CD4-positive, alpha-beta T cell treated with Interleukin-15 for 4 hours (primary cell): ENCODE results near the gene NOSIP.

Source experiments
- DNase-seq: peaks from one replicate; pipeline ENCODE4 v3.0.0-alpha.2; 2020; ENCODE audit warnings: low spot score

Gene NOSIP

DNA sequence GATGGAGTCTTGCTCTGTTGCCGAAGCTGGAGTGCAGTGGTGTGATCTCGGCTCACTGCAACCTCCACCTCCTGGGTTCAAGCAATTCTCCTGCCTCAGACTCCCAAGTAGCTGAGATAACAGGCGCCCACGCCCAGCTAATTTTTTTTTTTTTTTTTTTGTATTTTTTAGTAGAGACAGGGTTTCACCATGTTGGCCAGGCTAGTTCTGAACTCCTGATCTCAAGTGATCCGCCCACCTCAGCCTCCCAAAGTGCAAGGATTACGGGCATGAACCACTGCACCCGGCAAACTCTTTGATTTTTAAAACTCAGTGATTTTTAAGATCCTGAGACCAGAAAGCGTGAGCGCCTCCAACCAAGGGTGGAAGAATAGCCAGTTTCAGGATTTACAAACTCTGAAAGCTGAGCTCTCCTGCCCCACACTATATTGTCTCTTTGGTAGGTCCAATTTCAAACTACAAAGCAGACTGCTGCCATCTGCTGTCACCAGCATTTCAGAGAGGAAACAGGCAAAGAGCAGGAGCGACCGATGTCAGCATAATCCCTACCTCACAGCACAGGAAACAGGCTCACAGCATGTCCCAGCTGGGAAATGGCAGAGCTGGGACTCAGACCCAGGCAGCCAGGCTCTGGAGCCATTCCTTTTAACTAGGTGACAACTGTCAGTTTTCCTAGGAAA is 9.2 kb downstream of the NOSIP start:
- peak; percentile 55 for DNase-seq

DNA sequence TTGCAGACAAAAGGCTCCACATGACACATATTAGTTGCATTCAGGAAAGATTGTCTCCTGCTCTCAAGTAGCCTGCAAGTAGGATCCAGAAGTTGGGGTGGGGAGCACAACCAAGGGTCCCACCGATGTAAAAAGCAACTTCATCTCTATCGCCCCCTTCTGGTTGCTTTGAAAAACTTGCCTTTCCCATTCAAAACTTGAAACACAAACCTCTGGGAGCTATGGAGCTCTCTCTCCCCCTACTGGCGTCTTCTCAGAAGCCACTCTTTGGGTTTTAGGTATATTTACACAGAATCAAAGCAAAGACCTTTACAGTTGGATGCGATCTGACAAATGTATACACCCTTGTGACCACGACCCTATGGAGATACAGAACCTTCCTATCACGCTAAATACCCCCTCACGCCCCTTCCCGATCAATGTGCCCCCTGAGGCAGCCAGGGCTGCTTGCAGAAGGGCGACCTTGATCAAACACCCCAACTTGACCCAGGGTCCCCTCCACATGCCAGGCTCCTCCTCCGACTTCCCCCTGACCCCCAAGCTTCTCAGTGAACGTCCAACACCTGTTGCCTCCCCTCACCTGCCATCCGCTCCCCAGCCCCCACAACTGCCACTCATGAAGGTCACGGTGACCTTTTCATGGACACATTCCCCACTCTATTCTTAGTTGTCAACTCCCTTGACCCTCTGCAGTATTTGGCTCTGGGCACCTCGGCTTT is 10.1 kb downstream of the NOSIP start:
- peak; percentile 86 for DNase-seq

DNA sequence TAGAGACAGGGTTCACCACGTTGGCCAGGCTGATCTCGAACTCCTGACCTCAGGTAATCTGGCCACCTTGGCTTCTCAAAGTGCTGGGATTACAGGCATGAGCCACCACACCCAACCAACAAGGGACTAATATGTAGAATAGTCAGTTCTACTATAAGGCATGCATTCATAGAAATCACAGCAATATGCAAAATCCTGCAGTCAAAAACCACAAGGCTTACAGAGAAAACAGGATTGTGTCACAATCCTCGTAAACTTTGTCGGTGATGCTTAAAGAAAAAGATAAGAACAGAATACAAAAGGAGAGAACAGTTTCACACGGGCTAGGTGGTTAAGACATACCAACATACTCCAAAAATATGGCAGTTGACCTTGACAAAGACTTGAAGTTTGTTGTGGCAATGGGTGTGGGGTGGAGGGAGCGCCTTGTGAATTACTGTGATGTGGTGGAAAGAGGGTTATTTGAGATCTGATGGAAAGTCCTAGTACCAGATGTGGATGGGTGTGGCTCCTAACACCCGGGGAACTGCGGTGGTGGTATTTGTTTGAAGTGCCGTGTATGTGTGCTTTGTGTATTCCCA is 12.4 kb downstream of the NOSIP start:
- peak; percentile 86 for DNase-seq

DNA sequence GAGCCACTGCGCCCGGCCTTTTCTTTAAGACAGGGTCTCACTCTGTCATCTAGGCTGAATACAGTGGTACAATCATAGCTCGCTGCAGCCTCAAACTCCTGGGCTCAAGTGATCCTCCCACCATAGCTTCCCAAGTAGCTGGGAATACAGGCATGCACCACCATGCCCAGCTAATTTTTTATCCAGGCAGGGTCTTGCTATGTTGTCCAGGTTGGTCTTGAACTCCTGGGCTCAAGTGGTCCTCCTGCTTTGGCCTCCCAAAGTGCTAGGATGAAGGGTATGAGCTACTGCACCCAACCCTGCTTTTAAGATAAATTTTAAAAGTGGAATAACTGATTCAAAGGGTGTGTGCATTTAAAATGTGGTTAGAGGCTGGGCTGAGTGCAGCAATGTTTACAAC is 14.1 kb downstream of the NOSIP start:
- no peak for DNase-seq

DNA sequence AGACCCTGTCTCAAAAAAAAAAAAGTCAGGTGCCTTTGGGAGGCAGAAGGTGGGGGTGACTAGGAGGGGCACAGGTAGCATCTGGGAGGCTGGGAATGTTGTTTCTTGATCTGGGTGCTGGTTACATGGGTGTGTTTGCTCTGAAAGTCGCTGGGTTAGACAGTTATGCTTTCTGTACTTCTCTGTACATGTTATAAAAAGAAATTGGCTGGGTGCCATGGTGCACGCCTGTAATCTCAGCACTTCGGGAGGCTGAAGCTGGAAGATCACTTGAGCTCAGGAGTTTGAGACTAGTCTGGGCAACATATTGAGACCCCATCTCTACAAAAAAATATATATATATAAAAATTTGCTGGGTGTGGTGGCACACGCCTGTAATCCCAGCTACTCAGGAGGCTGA is 15.1 kb downstream of the NOSIP start:
- no peak for DNase-seq

DNA sequence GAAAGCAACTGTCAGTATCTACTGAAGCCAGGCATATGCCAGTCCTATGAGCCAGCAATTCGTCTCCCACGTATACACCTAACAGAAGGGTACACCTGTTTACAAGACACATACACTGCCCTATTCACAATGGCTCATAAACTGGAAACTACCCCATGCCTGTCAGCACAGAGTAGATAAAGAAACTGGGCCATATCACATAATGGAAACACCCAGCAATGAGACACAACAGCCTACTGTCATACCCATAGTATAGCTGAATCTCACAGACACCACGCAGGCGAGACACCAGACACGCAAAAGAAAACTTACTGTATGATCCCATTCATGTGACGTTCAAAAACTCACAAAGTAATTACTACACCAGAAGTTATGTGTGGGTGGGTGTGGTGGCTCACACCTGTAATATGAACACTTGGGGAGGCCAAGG is 15.7 kb downstream of the NOSIP start:
- peak; percentile 63 for DNase-seq

DNA sequence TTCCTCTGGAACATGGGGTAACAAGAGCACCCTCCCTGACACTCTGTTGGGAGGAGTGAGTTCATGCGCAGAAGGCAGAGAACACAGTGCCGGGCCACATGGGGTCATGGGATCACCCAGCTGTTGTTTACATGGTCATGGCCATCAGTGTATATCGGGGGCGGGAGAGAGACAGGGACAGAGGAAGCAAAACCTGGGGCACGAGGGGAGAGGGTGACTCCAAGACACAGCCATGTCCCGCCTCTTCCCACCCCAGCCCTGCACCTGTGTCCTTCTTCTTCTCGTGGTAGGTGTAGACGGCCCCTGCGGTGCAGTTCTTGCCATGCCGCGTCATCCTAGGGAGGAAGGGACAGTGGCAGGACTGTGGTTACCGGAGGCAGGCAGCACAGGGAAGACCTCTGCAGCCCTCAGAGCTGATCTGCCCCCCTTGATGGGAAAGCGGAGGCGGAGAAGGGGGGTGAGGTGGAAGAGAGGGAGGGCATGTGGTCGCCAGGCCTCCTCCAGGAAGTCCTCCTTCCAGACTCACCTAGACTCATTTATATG is 19.9 kb downstream of the NOSIP start:
- DNase-seq = peak; percentile 37

DNA sequence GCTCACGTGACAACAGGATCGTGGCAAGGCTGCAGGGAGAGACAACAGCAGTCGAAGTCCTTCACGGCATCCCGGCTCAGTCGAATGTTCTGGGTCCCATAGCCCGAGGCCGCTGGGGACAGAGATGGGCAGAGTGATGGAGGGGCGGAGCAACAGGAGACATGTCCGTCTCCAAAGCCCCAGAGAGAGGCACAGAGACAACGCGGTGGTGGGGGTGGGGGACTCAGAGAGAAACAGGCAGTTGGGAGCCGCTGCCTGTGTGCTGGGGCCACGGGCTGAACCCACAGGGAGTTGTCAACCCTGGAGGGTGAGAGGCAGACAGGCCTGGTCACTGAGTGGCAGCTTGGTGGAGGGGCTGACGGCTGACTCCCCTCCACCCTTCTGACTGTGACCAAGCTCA is 20.4 kb downstream of the NOSIP start:
- no peak for DNase-seq

DNA sequence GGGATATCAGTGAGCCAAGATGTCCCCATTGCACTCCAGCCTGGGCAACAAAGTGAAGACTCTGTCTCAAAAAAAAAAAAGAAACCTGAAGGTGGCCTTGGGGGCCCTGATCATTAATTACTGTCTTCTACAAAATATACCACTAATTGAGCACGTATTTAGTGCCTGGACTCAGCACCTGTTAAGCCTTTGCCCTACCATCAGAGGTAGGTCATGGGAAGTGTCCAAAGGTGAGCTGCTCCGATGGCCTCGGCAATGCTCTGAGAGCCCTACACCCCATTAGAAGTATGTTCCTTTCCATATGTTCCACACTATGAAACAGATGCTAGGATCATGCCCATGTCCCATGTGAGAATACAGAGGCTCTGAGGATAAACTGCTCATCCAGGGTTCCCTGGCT is 20.9 kb downstream of the NOSIP start:
- DNase-seq = no peak

DNA sequence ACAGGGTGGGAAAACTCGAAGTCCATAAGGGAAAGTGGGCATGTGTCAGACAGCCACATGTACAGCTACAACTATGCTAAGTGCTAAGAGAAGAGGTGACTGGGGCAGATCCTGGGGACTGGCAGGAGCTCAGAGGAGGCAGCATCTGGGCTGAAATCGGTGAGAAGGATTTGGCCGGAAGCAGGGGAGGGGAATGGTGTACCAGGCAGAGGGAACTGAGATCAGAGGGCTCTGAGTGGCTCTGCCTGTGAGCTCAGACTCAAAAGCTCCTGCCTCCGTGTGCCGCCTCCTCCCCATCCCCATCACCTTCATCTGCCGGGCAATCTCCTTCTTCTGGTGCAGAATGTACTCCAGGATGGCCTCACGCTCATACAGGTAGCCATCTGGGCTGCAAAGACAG is 21.8 kb downstream of the NOSIP start:
- no peak for DNase-seq

DNA sequence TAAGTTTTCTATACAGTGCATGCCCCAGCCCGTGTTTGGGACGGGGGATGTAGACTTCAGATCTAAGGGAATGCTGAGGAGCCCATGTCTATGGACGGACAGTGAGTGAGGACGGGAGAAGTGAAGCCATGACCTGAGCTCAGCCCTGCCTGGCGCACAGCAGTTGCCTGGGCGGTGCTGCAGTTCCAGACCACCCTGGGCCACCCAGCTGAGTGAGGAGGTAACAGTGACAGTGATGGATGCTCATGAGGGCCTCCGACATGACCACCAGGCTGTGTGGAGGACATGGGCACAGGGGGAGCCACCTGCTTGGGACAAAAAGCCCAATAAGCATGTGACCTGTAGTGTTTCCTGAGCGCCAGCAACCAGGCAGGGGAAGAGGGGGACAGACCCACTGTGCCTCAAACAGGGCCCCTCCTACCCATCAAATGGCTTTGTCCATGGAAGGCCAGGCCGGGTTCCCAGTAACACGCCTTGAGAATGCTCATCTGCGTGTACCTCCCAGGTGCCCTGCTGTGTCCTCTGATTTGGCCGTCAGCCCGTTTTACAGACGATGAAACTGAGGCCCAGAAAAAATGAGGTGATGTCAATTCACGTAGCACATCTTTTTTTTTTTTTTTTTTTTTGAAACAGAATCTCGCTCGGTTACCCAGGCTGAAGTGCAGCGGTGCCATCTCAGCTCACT is 22.6 kb downstream of the NOSIP start:
- no peak for DNase-seq

DNA sequence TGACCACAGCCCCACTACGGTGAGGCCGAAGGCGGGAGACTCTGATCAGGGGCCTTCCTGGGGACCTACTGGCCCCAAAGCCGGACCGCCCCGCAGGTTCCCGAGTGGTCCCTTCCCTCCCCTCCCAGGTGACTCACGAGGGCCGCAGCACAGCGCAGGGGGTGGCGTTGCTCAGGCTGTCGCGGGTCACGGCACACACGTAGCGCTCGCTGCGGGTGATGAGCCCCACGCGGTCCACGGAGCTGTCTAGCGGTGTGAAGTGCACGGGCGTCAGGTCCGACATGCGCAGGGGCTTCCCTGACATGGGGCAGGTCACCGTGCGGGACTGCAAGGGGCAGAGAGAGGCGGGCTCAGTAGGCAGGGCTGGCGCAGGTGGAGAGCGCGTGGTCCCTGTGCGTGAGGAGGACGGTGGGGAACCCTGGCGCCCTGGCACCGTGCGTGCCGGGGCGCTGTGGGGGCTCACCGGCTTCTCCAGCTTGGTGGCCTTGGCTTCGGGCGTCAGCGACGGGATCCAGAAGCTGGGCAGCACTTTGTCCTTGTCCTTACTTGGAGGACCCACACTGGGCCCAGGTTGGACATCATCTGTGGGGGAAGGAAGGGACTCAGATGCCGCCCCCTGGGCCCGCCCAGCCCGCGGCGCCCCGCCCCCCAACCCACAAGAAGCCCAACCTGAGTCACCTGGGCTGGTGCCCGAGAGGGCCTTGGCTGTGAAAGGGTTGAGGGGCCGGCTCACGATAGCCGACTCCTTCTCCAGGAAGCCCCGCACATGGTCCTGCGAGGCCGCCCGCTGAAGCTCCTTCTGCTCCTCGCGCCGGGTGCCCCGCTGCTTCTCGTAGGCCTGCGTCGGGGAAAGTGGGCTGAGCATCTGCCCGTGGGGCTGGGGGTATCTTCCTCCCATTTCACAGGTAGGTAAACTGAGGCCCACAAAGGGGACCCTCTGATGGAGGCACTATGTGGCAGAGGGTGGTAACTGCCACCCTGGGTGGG is 23.7 kb downstream of the NOSIP start:
- peak; percentile 39 for DNase-seq

DNA sequence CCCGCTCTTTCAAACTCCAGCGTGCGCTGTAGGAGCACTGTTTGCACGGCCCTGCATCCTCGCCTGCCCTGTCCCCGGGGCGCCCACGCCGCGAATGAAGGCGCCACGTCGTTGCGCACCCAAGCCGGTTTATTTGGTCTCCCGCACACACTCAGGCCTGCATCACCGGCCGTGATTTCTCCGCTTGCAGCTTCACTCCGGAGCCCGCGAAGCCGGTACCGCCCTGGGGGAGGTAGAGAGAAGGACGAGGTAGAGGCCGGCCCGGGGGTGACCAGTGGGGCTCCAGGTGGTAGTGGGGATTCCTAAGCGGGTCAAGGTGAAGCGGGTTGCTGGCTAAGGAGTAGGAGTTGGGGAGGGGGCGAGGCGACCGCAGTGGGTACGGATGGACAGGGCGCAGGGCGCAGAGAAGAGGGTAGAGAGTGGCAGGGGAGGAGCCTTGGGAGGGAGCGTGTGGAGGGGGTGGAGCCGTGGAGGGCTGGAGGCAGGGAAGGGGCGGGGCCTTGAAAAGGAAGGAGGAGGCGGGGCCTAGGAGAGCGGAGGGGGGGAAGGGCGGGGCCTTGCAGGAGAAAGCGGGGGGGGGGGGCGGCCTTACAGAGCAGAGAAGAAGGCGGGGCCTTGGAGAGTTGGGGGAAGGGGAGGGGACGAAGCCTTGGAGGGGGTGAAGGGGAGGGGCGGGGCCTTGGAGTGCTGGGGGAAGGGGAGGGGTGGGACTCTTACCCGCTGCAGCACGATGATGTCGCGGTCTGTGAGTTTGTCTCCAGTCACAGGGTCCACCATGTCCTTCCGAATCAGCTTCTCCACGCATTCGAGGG is 24.6 kb downstream of the NOSIP start:
- DNase-seq = peak; percentile 73

DNA sequence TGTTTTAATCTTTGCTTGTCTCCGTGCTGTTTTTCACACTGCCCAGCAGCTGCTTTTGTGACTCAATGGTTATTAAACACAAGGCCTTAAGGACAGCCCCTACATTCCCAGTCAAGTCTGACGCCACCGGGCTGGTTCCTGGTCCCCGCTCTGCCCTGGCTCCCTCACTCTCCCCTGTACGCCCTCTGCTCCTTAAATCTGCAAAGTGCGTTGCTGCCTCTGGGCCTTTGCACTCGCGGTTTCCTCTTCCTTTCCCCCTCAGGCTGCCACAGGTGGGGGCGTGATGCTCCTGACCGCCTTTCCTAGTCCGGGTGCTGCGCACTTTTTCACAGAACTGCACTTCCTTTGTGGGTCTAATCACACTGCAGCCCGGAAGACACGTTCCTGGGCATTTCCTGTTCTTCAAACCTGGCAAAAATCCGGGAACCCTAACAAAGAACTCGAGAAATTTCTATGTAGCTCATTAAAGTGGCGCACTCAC is 25.6 kb downstream of the NOSIP start:
- DNase-seq = peak; percentile 58

DNA sequence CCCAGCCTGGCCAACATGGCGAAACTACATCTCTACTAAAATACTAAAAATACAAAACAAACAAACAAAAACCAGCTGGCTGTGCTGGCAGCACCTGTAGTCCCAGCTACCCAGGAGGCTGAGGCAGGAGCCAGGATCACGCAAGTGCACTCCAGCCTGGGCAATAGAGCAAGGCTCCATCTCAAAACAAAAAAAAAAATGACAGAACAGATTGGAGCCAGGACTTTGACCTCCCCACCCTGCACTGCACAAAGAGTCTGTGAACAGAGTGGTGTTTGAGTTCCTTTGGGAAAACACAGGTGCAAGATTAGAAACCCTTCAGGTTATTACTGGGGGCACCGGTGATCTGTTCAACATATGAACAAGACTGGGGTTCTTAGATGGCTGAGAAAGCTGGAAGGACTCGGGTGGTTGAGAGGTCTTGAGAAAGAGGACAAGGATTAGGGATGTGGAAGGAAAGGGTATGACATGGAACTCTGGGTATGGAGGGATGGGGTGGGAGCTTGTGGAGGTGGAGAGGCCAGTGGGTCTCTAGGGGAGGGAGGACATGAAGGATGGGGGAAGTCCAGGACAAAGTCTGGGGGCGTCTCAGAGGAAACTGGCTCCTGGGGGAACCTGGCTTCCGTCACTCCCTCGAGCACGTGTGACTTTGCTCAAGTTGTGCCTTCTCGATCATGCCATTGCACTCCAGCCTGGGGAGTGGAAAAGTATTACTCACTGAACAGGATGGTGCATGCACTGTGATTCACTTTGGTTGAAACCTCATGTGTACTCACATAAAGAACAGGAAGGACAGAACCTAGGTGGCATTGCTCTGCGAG is 26.7 kb downstream of the NOSIP start:
- DNase-seq = peak; percentile 72

DNA sequence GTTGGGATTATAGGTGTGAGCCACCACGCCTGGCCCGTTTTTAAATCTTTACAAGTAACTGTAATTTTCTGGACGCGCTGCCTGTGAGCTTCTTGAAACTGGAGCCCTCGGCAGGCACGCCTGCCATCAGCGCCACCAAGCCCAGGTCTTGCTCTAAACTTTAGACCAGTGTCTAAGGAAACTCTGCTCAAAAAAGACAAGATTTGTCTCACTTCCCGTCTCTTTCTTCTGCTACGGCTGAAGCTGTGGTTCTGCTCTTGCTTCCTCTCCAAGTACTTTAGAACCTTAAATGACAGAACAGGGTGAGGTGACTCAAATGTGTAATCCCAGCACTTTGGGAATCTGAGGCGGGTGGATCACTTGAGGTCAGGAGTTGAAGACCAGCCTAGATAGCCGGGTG is 27.6 kb downstream of the NOSIP start:
- peak; percentile 48 for DNase-seq

DNA sequence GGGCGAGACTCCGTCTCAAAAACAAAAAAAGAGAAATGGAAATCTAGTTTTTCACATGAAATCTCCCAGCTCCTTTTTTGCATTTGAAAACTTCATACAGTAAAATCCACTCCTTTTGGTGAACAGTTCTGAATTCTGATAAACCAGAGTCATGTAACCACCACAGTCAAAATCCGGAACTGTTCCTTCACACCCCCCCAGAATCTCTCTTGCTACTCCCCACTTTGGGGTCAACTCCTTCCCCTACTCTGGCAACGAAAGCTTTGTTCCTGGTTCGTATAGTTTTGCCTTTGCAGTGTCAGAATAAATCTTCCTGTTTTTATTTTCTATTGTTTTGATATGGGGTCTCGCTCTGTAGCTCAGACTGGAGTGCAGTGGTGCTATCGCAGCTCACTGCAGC is 28.8 kb downstream of the NOSIP start:
- no peak for DNase-seq

DNA sequence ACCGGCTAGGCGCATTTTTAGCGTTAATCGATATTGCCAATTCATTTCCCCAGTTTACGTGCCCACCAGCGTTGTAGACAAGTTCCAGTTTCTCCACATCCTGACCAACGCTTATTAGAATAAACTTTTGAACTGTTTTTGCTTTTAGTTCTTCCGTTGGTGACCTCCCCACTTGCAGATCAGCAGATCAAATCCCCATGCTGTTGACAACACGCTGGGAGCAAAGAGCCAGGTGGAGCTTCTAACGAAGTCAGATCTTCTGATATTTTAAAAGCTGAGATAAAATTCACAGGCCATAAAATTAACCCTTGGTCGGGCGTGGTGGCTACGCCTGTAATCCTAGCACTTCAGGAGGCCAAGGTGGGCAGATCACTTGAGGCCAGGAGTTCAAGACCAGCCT is 31.3 kb downstream of the NOSIP start:
- DNase-seq = no peak

DNA sequence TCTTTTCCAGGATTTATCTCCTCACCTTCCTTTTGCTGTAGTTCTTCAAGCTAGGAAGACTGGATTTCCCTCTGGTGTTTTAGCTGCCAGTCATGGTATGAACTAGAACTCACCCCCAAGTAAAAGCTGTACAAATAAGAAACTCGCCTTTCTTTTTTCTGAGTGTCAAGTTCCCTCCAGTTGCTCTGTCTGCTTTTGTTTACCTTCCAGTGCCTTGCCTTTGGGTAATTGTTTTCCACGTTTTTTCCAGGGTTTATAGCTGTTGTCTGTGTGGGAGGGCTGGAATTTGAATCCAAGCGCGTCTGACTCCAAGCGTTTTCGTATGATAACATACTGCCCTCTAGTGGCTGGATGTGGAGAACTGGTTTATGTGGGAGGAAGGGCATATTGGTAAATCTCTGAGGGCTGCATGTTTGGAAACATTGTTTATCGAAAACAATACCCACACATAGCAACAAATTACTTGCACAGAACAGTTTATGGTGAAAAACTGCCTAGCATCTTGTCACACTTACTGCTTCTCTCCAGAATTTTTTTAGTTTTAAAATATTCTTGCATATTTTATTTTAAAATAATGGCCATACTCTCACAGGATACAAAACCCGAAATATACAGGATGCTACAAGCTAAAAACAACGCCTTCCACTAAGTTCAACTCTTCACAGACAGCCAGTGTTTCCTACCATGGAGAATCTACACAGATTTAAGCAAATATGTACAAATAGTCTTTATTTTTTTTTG is 33.4 kb downstream of the NOSIP start:
- peak; percentile 82 for DNase-seq
